ENCODE data around the gene MOBP. TPM values are rescaled to one million over a fixed set of nuclear protein-coding genes. Genes with fewer than 3 reads are reported as not detected.
A peak's percentile ranks its signal among the peaks of the same experiment; 100 is the strongest.

Gene MOBP
- total RNA-seq, 1 donor from 2014 or later = not detected

DNA sequence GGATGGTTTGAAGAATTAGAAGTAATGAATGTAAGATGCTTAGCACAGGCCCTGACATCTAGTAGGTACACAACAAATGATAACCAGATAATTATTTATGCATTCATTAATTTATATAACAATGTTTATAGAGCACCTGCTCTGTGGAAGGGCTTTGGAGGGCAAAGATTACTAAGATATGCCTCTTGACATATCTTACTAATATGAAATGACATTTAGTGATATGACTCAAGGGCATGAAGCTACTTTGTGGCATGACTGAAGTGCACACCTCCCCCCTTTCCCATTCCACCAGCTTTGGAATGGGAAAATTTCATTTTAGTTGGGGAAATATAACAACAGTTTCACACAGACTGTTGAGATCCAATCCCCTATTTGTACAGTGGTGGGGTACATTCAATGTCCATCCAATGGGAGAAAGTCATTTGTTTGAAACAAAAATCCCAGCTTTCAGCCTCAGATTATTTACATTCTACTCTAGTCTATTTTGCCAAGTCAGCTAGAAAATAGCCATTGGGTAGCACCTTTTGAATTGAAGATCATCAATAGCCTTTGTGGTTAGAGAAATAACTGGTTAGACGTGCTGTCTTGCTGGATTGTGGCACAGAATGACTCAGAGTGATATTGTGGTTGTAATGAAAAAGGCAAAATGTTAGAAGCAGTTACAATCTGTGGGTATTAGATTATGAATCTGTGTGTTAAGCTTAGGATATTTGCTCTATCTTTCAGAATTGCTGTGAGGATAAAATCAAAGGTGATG lies 72.9 kb downstream of the MOBP start:
- intact Hi-C loops (cut with DNase I) = no loop called here
- no peak for DNase-seq
- ATAC-seq = no peak
- Histone ChIP-seq H3K27ac (no peak overlapping the region), H3K4me1 (no peaks in the 10 kb centered on the region), H3K36me3 (no peaks in the 10 kb centered on the region), H3K9me3 (no peaks in the 10 kb centered on the region), H3K4me3 (no peak overlapping the region), H3K27me3 (no peaks in the 10 kb centered on the region)
- TF ChIP-seq, protein P1, sequence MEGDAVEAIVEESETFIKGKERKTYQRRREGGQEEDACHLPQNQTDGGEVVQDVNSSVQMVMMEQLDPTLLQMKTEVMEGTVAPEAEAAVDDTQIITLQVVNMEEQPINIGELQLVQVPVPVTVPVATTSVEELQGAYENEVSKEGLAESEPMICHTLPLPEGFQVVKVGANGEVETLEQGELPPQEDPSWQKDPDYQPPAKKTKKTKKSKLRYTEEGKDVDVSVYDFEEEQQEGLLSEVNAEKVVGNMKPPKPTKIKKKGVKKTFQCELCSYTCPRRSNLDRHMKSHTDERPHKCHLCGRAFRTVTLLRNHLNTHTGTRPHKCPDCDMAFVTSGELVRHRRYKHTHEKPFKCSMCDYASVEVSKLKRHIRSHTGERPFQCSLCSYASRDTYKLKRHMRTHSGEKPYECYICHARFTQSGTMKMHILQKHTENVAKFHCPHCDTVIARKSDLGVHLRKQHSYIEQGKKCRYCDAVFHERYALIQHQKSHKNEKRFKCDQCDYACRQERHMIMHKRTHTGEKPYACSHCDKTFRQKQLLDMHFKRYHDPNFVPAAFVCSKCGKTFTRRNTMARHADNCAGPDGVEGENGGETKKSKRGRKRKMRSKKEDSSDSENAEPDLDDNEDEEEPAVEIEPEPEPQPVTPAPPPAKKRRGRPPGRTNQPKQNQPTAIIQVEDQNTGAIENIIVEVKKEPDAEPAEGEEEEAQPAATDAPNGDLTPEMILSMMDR (IDR thresholded peaks at IDR 0.05) = no peak

DNA sequence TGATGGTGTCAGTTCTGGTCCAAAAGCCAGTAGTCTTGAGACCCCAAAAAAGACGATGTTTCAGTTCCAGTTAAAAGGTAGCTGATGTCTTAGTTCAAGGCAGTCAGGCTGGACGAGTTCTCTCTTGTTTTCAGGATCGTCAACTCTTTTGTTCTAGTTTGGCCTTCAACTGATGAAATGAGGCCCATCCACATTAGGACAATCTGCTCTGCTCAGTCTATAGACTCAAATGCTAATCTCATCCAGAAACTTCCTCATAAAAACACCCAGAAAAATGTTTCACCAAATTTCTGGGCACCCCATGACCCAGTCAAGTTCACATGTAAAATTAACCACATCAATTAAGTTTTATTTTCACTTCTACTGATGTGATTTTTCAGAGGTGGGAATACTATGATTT lies 74.0 kb downstream of the MOBP start:
- no peaks in the 10 kb centered on the region for H3K36me3 ChIP-seq
- H3K27me3 ChIP-seq = no peaks in the 10 kb centered on the region
- no peaks in the 10 kb centered on the region for H3K4me1 ChIP-seq
- H3K4me3 ChIP-seq = no peak overlapping the region
- ATAC-seq = no peak
- TF ChIP-seq, protein P1 (IDR thresholded peaks at IDR 0.05) = no peak
- DNase-seq = no peak
- H3K27ac ChIP-seq = no peak overlapping the region
- H3K9me3 ChIP-seq = no peaks in the 10 kb centered on the region
- intact Hi-C loops (cut with DNase I) = no loop called here

DNA sequence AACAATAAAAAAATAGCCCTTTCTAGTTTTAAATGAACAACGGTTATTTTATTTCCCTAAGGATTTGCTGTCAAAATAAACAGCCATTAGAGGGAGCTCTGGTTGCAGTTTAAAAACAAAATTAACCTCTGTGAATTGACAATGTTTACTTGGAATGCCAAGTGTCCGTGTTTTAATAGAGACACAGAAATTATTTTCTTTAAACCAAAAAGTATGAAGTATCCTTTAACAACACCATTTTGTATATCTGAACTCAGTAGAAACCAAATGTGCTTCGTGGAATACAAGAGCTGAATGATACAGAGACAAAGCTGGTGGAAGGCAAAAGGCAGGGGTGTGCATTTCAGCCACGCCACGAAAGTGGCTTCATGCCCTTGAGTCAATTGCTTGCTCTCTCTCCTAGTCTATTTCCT lies 74.4 kb downstream of the MOBP start:
- TF ChIP-seq, protein P1 (IDR thresholded peaks at IDR 0.05) = peak; percentile 51
- Histone ChIP-seq H3K4me1 (no peaks in the 10 kb centered on the region), H3K4me3 (no peak overlapping the region), H3K9me3 (no peaks in the 10 kb centered on the region), H3K27me3 (no peaks in the 10 kb centered on the region), H3K27ac (no peak overlapping the region), H3K36me3 (no peaks in the 10 kb centered on the region)
- no peak for ATAC-seq
- no peak for DNase-seq
- intact Hi-C loops (cut with DNase I) = no loop called here

DNA sequence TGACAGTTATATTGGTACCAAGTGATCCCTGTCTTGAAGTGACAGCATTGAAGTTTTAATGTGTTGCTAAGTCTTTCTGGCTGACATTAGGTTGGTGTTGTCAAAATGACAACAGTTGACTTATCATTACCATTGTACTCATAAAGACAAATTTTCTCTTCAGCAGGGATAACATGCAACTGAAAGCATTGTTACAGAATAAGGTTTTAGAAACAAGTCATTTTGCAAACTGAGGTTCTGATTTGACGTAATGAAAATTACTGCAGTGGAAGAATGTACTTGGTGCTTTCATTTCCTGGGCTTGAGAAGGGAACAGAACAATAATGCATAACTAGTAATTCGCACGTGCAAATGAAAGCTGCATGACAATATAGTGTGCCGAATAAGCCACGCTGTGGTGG lies 75.1 kb downstream of the MOBP start:
- TF ChIP-seq, protein P1 (IDR thresholded peaks at IDR 0.05) = no peak
- H3K9me3 ChIP-seq = no peaks in the 10 kb centered on the region
- H3K27ac ChIP-seq = no peak overlapping the region
- no peaks in the 10 kb centered on the region for H3K36me3 ChIP-seq
- ATAC-seq (no peak), DNase-seq (no peak)
- intact Hi-C loops (cut with DNase I) = no loop called here
- no peaks in the 10 kb centered on the region for H3K27me3 ChIP-seq
- H3K4me3 ChIP-seq = no peak overlapping the region
- H3K4me1 ChIP-seq = no peaks in the 10 kb centered on the region

DNA sequence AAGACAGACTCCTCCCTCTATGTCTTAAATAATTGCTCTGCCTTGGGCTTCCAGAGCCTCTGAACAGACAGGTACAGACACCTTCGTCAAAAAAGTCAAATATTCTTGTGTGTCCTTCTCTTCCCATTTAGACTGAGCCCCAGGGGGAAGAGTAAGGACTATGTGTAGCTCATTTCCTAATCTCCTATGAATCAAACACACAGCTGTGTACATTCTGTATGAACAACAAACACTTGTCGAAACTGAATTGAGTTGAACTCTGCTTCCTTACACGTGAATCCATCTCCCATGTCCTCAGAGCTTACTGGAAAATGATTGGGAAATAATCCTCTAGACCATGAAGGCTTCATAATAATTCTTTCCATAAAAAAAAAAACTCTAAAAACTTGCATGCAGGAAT lies 80.8 kb downstream of the MOBP start:
- no peaks in the 10 kb centered on the region for H3K27me3 ChIP-seq
- intact Hi-C loops (cut with DNase I) = no loop called here
- H3K9me3 ChIP-seq = no peaks in the 10 kb centered on the region
- H3K4me3 ChIP-seq = no peak overlapping the region
- H3K4me1 ChIP-seq = no peaks in the 10 kb centered on the region
- H3K27ac ChIP-seq = no peak overlapping the region
- no peak for DNase-seq
- TF ChIP-seq, protein P1 (IDR thresholded peaks at IDR 0.05) = no peak
- ATAC-seq = peak; percentile 50
- H3K36me3 ChIP-seq = no peaks in the 10 kb centered on the region

All from upper lobe of right lung (tissue), 1 donor.